NCI-H69 (cell line): ENCODE data around the gene GABRA4.
A peak's percentile ranks its signal among the peaks of the same experiment; 100 is the strongest.

Experiments used
- DNase-seq: peaks from one replicate; lab custom pipeline; 2025; lab: John Stamatoyannopoulos, UW

The GABRA4 gene

GRCh38 chr4:46927201-46927600 lies 66.2 kb downstream of the GABRA4 start:
- no peak for DNase-seq

GRCh38 chr4:46924789-46925529 lies 68.4 kb downstream of the GABRA4 start:
- DNase-seq: no peak

DNA sequence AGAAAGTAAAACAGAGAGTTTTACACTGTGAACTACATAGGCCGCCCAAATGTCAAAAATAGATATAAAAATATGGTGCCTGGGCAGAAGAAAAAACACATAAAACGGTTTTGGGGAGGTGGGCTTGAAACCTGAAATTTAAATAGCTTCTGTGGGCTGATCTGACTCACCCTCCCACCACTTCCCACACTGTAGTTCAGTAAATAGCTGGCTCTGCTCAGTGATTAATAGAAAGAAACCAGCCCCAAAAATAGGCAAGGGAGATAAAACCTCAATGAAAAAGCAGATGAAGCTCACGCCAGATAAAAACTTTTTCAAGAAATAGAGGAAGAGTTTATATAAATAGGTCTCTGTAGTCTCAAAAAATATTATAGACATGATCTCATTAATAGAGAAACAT lies 71.2 kb downstream of the GABRA4 start:
- no peak for DNase-seq

GRCh38 chr4:46909078-46909477 lies 84.3 kb downstream of the GABRA4 start, which contains the start of gene COX7B2:
Gene COX7B2, minus strand, starts transcription at chr4:46909245. Its CDS starts 174,053 bp downstream, at chr4:46735192.
- no peak for DNase-seq

GRCh38 chr4:46908148-46908547 lies 85.2 kb downstream of the GABRA4 start:
- no peak for DNase-seq

DNA sequence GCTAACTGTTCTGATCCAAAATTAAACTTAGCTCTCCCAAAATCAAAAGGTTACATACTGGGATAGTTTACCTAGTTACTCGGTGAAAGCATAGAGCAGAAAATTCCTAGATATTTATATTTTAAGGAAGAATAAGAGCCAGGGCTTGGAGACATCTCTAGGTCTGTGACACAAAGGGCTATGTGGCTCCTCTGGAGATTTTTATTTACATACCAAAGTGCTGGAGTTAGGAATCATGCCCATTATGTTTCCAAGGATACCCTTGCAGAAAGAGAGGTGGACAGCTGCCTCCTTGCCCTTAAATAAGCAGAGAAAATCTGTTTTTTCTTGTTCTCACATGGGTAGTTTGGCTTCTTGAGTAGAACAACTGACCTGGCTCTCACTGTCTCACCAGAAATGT lies 93.3 kb downstream of the GABRA4 start:
- no peak for DNase-seq

GRCh38 chr4:46894826-46895225 lies 98.6 kb downstream of the GABRA4 start:
- peak; percentile 0 for DNase-seq

DNA sequence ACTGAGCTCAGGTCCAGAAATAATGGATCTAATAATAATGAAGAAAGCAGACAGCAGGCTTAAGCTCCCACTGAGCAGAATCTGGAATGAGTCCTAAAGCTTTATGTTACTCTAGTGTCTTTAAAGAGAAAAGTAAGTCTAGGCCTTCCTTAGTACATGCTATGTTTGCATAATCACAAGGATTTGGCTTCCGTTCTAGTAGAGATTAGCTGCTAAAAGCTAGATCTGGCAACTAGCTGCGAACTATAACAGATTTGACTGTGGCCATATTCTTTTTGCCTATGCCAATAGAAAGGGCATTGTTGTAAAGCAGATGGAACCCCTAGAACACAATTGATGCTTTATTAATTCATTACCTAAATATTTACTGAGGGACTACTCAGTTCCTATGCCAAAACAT lies 103.3 kb downstream of the GABRA4 start:
- DNase-seq: no peak

DNA sequence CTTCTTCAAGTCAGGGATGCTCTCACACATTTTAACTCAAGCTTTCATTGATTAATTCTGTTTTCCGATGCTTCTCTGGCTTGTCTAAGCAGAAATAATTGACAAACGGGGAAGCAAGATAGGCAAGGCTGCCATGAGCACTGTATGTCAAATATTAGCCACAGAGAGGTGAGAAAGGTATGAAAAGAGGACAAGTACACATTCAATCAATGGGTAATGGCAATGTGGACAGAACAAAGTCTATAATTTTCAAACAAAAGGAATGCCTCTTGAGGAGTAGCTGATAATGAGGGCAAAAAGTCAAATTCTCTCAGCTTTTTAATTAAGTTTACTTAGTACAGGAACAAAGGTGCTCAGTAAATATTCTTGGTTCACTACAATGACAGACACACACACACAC lies 104.0 kb downstream of the GABRA4 start:
- DNase-seq: no peak

DNA sequence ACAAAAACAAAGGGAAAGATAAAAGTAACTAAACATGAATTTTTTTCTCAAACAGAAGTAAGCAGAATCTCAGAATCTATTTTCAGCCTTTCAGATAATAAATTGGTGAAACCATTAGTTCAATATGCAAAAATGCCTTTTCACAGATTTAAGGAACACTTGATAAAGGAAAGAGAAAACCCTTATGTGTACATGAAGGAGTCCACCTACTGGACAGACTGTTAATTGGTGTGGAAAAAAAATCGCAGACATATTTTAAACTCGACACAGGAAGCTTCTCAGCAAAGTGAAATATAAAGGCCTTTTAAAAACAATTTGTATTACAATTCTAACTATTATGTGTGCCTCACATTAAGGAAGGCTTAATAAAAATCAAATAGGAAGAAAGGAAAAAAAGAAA lies 106.7 kb downstream of the GABRA4 start:
- DNase-seq: no peak

- no peak for DNase-seq
Observed at GRCh38 chr4:46878641-46879040, 114.7 kb downstream of the GABRA4 start.

- DNase-seq: no peak
Observed at GRCh38 chr4:46874811-46875210, 118.6 kb downstream of the GABRA4 start.

- DNase-seq: no peak
Observed at GRCh38 chr4:46870411-46870810, 123.0 kb downstream of the GABRA4 start.
